Renal cortical epithelial cell (primary cell): ENCODE data around the gene MCOLN2. TPM values are rescaled to one million over a fixed set of nuclear protein-coding genes. Genes with fewer than 3 reads are reported as not detected.

Experiments
- DNase-seq: peaks from one replicate; pipeline ENCODE4 v3.0.0-alpha.2; 2011; ENCODE audit warnings: low read depth
- total RNA-seq: library from RNA; depleted of rRNA; stranded (reverse); fragments of >200 nt; gene quantifications from 2 replicates; pipeline ENCODE4 v1.2.3, GENCODE V29; 2014

The MCOLN2 gene
- total RNA-seq, 1 donor from 2014 or later = 0.89 TPM

GRCh38 chr1:84985365-84985764 lies 11.5 kb downstream of the MCOLN2 start:
- no peak for DNase-seq

DNA sequence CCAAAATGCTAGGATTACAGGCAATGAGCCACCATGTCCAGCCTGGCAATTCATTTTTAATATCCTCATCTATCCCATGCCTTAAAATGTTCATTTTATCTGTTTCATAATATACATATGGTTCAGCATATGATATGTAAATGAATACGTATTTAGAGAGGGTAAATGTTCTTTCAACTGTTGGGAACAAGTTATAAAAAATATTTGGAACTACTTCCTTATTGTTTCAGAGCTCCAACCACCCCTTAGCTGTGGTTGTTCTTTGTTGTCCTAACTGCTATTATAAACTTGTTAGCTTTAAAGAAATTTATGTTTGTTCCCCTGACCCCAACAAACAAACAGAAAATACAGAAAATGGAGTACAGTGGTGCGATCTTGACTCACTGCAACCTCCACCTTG lies 14.5 kb downstream of the MCOLN2 start:
- DNase-seq = no peak

DNA sequence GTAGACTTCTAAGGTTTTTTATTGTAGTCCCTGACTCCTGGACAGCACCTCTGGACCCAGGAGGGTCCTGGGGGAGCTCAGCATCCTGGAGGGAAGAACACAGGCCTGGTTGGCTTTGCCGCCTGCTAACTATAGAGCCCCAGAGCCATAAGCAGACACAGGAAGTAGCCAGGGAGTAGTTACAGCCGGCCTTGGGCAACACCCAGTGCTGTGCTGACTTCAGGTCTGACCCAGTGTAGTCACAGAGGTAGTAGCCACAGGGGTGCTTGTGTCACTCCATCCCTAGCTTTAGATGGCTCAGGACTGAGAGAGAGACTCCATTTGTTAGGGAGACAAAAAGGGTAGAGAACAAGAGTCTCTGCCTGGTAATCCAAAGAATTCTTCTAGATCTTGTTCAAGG lies 21.9 kb downstream of the MCOLN2 start:
- DNase-seq = no peak

DNA sequence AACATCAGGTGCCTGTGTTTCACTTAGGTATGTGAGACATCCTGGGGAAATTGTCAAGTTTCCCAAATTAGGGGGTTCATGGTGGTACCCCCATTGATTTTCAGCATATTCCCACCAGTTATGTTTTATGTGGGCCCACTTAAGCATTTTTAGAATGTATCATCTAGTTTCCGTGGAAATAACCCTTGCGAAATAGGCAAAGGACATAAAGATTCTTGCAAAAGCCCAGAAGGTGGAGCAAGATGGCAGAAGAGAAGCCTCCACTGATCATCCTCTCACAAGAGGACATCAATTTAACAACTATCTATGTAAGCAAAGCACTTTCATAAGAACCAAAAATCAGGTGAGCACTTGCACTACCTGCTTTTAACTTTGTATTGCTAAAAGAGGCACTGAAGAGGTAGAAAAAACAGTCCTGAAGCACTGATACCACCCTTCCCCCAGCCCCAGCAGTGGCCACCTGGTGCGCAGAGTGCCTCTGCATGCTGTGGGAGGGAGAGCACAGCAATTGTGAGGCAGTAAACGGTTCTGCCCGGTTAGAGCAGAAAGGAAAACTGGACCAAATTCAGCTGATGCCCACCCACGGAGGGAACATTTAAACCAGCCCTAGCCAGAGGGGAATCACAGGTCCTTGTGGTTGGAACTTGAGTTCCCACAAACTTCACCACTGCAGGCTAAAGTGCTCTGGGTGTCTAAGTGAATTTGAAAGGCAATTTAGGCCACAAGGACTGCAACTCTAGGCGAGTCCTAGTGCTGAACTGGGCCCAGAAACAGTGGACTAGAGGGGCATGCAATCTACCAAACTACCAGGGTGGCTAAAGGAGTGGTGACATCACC lies 23.2 kb downstream of the MCOLN2 start:
- no peak for DNase-seq

- DNase-seq = peak; percentile 31
Observed at GRCh38 chr1:84972377-84972987, 24.4 kb downstream of the MCOLN2 start.

DNA sequence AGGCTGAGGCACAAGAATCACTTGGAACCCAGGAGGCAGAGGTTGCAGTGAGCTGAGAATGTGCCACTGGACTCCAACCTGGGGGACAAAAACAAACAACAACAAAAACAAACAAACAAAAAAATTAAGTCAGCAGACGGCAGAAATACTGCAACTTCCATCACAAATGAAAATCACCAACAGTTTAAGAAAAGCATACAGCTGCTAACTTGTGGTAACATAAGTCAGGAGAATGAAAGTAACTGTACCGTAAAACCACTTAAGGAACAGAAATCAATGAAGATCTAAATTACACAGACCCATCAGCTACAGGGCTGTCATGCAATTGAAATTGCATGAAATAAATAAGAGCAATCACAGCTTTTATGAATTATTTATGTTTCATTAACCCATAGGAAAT lies 25.0 kb downstream of the MCOLN2 start:
- DNase-seq = no peak

DNA sequence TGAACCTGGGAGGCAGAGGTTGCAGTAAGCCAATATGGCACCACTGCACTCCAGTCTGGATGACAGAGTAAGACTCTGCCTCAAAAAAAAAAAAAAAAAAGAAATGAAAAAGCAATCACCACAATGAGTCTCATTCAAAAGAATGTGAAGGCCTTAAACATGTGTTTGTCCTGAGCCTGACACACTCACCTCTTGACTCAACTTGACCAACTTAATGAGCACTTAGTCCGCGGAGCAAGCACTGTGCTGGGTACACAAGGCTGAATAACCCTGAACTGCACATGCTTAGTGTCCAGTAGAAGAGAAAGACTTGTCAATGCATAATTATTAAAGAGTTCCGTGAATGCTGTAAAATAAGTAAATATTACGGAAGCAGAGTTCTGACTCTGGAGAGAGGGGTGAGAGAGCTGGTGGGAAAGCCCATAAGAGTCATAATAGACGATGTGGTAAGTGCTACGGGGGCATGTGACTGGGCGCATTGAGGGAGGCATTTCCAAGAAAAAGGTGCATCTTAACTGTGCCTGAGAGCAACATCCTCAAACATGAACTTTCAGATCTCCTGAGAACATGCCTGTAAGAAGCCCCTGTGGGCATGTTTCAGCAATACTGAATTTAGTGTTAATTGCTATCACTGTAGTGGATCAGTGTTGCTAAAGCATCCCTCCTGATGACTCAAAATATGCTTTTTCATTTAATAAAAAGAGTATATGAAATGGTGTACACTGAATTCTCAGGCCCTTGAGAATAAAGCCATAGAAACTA lies 27.2 kb downstream of the MCOLN2 start:
- DNase-seq = no peak

GRCh38 chr1:84968865-84969264 lies 28.0 kb downstream of the MCOLN2 start:
- DNase-seq = no peak

GRCh38 chr1:84968101-84968500 lies 28.8 kb downstream of the MCOLN2 start:
- DNase-seq = peak; percentile 19

- no peak for DNase-seq
Observed at GRCh38 chr1:84967666-84968065, 29.2 kb downstream of the MCOLN2 start.

DNA sequence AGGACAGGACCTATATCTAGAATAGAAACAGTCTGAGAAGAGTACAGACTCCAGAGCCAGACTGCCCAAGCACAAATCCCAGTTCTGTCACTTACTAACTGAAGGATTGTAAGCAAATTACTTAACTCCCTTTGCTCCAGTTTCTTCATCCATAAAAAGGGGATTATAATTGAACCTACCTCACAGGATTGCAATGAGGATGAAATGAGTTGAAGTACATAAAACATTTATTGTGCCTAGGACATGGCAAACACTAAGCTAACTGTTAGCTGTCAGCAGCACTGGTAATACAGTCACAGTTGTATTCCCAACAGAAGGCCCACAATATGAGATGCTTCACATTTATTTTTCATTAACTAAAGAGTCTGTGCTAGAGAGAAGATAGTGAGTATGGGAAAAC lies 33.9 kb downstream of the MCOLN2 start:
- DNase-seq = no peak

GRCh38 chr1:84961316-84961715 lies 35.6 kb downstream of the MCOLN2 start:
- no peak for DNase-seq

GRCh38 chr1:84960371-84960770 lies 36.5 kb downstream of the MCOLN2 start:
- peak; percentile 54 for DNase-seq

- no peak for DNase-seq
Observed at GRCh38 chr1:84959294-84959693, 37.6 kb downstream of the MCOLN2 start.

DNA sequence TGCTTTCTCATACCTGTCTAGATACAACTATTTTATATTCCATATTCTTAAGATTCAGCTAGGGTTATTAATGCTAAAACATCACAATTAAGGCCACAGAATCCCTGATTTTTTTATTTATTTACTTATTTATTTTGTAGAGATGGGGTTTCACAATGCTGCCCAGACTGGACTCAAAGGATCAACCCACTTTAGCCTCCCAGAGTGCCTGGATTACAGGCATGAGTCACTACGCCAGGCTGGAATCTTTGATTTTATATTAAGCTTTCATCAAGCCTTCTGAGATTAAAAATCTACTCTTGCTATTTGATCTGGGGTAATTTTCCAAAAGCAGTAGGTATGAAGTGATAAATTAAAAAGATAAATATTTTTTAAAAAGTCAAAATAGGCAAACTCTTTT lies 38.9 kb downstream of the MCOLN2 start:
- DNase-seq = no peak

GRCh38 chr1:84956655-84957054 lies 40.3 kb downstream of the MCOLN2 start:
- DNase-seq = no peak

DNA sequence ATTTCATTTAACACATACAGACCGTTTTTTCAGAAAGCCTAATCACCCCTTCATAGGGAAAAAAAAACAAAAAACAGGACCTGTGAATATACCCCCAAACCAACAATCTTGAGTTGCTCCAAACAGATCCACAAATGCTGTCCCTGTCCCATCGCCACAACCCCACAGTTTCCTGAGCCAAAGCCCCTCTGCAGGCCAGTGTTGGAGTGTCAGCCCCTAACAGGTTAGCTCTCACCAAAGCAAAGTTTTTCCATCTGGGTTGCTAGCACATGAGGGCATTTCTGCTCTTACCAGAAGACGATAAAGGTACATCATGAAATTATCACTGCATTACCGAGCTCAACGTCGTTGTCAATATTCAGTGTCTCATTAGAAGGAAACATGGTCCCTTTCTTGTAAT lies 40.8 kb downstream of the MCOLN2 start:
- no peak for DNase-seq

GRCh38 chr1:84949664-84950063 lies 47.2 kb downstream of the MCOLN2 start:
- no peak for DNase-seq

GRCh38 chr1:84947536-84948410 lies 49.1 kb downstream of the MCOLN2 start:
- DNase-seq = no peak

DNA sequence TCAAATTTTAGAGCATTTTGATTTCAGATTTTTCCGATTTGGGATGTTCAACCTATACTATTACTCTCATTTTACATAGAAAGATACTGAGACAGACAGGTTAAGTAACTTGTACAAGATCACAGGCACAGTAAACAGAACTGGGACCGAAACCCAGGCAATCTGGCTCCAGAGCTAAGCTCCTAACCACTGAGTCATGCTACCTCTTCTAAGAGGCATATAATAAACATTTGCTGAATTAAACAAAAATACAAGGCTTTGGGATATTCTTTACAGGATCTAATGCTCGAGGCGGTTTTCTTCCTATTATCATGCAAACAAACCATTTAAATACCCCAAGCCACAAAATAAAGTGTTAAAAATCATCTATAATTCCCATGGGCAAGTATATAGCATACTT lies 50.3 kb downstream of the MCOLN2 start:
- no peak for DNase-seq

- peak; percentile 92 for DNase-seq
Observed at GRCh38 chr1:84944767-84945486, 52.0 kb downstream of the MCOLN2 start.
